Activated CD4-positive, alpha-beta T cell treated with anti-CD3 and anti-CD28 coated beads, Interleukin-2, amount 10 ng/mL, durations not matched to agents 7 days and 5 days (primary cell): ENCODE data around the gene GPT2. TPM values are rescaled to one million over a fixed set of nuclear protein-coding genes. Genes with fewer than 3 reads are reported as not detected.
"Not testable (repeated sequence)": the region's sequence is repeated elsewhere in the genome, so short reads cannot be mapped to it uniquely, and the experiment has no call there.

ENCODE experiments used
- CTCF ChIA-PET: fragments of 350-600 bp; sonication (Branson Sonifier 250); formaldehyde crosslinking; loops from one replicate; lab custom pipeline; 2021; ENCODE audit warnings: antibody characterized with exemption; lab: Charles Lee
- POLR2A ChIA-PET: fragments of 350-600 bp; sonication (Branson Sonifier 250); formaldehyde crosslinking; loops from one replicate; lab custom pipeline; 2021; ENCODE audit warnings: antibody characterized with exemption; lab: Charles Lee
- DNase-seq: peaks from one replicate; pipeline ENCODE4 v3.0.0-alpha.2; 2020
- H3K27ac Mint-ChIP-seq: one replicate; pipeline ENCODE4 v1.8.0; 2021; ENCODE audit warnings: mild to moderate bottlenecking, moderate library complexity, mixed read lengths
- H3K27me3 Mint-ChIP-seq: one replicate; pipeline ENCODE4 v1.8.0; 2021; ENCODE audit warnings: mixed read lengths
- H3K36me3 Mint-ChIP-seq: one replicate; pipeline ENCODE4 v1.8.0; 2021; ENCODE audit warnings: low read depth, mixed read lengths
- H3K4me1 Mint-ChIP-seq: one replicate; pipeline ENCODE4 v1.8.0; 2021; ENCODE audit warnings: mixed read lengths
- H3K4me3 Mint-ChIP-seq: one replicate; pipeline ENCODE4 v1.8.0; 2021; ENCODE audit warnings: mild to moderate bottlenecking, moderate library complexity, mixed read lengths
- H3K9me3 Mint-ChIP-seq: one replicate; pipeline ENCODE4 v1.8.0; 2021; ENCODE audit warnings: mixed read lengths
- total RNA-seq, 2 experiments: library from RNA; stranded (reverse); gene quantifications; one replicate each; pipeline ENCODE4 v1.2.3, GENCODE V29; 2021

Gene GPT2
- total RNA-seq, 2 experiments from 2014 or later, result 3.9 to 4.0 TPM

DNA sequence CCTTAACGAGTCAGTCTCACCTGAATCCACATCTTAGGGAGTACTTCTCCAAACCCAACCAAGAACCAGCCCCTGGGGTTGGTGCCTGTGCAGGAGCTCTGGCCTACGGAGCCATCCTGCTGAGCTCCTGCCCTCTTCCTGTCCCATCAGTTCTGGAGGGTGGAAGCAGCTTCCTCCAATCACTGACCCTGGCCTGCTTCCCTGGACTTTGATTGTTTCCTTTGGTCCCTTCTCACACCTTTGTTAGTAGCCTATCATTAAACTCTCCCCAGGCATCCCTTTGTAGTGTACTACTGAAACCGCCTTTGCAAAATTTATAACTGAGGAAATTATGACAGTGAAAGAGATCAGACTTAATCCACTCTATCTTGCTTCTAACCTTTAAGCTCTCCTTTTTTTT is 32.0 kb upstream of the GPT2 start:
- Mint-ChIP-seq H3K36me3 (no peaks in the 10 kb centered on the region), H3K4me3 (no peak overlapping the region), H3K4me1 (no peaks in the 10 kb centered on the region), H3K27ac (no peak overlapping the region), H3K9me3 (no peaks in the 10 kb centered on the region), H3K27me3 (no peaks in the 10 kb centered on the region)
- DNase-seq, result no peak
- POLR2A ChIA-PET, result no interaction called here
- CTCF ChIA-PET, result interaction anchor here (1.3 to 2.7 kb wide), 2 partner anchors 13 to 78 kb away, joined by 3 to 9 read pairs; no protein-coding TSS in a partner anchor

DNA sequence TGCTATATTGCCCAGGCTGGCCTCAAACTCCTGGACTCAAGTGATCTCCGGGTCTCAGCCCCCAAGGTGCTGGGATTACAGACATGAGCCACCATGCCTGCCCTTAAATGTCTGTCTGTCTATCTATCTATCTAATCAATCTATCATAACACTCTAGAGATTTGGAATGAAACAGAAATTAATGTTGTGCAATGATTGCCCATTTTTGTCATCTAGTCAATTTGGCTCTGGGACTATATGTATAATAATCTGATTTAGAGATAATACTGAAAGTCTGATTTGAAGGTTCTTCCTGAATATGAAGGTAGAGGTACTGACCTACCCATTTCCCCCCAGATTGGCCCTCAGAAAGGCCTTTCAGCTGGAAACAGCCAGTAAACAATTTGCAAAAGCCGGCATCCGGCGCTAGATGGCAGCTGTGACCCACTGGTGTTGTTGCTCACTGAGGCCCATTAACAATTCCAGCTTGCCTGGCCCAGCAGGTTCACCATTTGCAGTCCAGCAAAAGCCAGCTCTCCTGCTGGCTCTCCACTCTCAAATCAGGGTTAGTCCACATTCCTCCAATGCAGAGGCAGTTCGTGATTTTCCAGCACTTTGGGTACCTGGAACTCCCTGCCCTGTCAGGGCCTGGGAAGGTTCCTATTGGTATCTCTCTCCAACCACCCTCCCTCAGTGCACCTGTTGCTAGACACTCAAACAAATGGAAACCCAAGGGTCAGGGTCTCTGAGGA is 30.3 kb upstream of the GPT2 start:
- CTCF ChIA-PET, result interaction anchor here (0.6 to 2.7 kb wide), 22 partner anchors 9 to 177 kb away, joined by 3 to 14 read pairs (median 6); partner anchors contain the start of gene GPT2
- POLR2A ChIA-PET, result no interaction called here
- Mint-ChIP-seq H3K27ac (no peak overlapping the region), H3K36me3 (no peaks in the 10 kb centered on the region), H3K27me3 (no peaks in the 10 kb centered on the region), H3K4me3 (no peak overlapping the region), H3K4me1 (no peaks in the 10 kb centered on the region), H3K9me3 (no peaks in the 10 kb centered on the region)
- peak; percentile 74 for DNase-seq

- no peak for DNase-seq
- Mint-ChIP-seq H3K4me1 (peaks cover 2% of the 10 kb centered on the region), H3K27ac (no peak overlapping the region), H3K4me3 (no peak overlapping the region), H3K36me3 (no peaks in the 10 kb centered on the region), H3K27me3 (no peaks in the 10 kb centered on the region), H3K9me3 (no peaks in the 10 kb centered on the region)
- ChIA-PET CTCF (interaction anchor here (0.6 to 2.7 kb wide), 13 partner anchors 10 to 297 kb away, joined by 3 to 14 read pairs (median 6); no protein-coding TSS in a partner anchor), POLR2A (no interaction called here)
These were observed 29.3 kb upstream of the GPT2 start for GRCh38 chr16:46854846-46855245.

- CTCF ChIA-PET, result interaction anchor here (1.9 kb wide), 1 partner anchor 62 kb away, joined by 13 read pairs; no protein-coding TSS in a partner anchor
- H3K27ac Mint-ChIP-seq, result no peak overlapping the region
- no peaks in the 10 kb centered on the region for H3K9me3 Mint-ChIP-seq
These were observed 28.8 kb upstream of the GPT2 start for GRCh38 chr16:46855389-46855788.

GRCh38 chr16:46857368-46857945 is 26.7 kb upstream of the GPT2 start:
- ChIA-PET POLR2A (no interaction called here), CTCF (interaction anchor here (0.6 to 0.8 kb wide), 2 partner anchors 24 to 1643 kb away, joined by 3 read pairs; no protein-coding TSS in a partner anchor)
- Mint-ChIP-seq H3K36me3 (no peaks in the 10 kb centered on the region), H3K4me3 (no peak overlapping the region), H3K27me3 (no peaks in the 10 kb centered on the region), H3K27ac (no peak overlapping the region), H3K4me1 (peaks cover 13% of the 10 kb centered on the region), H3K9me3 (no peaks in the 10 kb centered on the region)
- peak; percentile 13 for DNase-seq

More at GRCh38 chr16:46855389-46855788, 28.8 kb upstream of the GPT2 start:
- Mint-ChIP-seq H3K4me1 (peaks cover 7% of the 10 kb centered on the region), H3K4me3 (no peak overlapping the region), H3K27me3 (no peaks in the 10 kb centered on the region), H3K36me3 (no peaks in the 10 kb centered on the region)
- POLR2A ChIA-PET, result no interaction called here
- DNase-seq, result no peak

GRCh38 chr16:46858151-46858550 is 26.0 kb upstream of the GPT2 start:
- peaks cover 4% of the 10 kb centered on the region for H3K36me3 Mint-ChIP-seq
- peaks cover 4% of the 10 kb centered on the region for H3K9me3 Mint-ChIP-seq
- H3K4me3 Mint-ChIP-seq, result no peak overlapping the region
- no peaks in the 10 kb centered on the region for H3K27me3 Mint-ChIP-seq
- ChIA-PET POLR2A (no interaction called here), CTCF (interaction anchor here (0.8 kb wide), 1 partner anchor 24 kb away, joined by 3 read pairs; no protein-coding TSS in a partner anchor)
- H3K4me1 Mint-ChIP-seq, result peaks cover 18% of the 10 kb centered on the region
- DNase-seq, result no peak
- H3K27ac Mint-ChIP-seq, result no peak overlapping the region

DNA sequence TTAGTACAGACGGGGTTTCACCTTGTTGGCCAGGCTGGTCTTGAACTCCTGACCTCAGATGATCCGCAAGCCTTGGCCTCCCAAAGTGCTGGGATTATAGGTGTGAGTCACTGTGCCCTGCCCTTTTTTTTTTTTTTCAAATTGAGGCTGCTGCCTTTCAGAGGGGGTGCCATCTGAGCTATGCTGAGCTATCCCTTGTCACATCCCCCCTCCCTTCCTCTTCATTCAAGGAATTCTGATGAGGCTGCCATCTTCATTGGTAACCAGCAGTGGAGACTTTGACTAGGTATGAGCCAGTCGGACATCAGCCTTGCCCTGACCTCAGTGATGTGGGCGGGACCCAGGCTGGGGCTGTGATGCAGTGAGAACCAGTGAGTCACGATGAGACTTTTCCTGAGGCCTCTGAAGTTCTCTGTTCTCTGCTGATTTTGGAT is 24.4 kb upstream of the GPT2 start:
- ChIA-PET CTCF (interaction anchor here (0.6 to 1.8 kb wide), 6 partner anchors 20 to 1297 kb away, joined by 3 to 6 read pairs (median 4); no protein-coding TSS in a partner anchor), POLR2A (no interaction called here)
- H3K4me3 Mint-ChIP-seq, result no peak overlapping the region
- H3K4me1 Mint-ChIP-seq, result peaks cover 29% of the 10 kb centered on the region
- H3K27ac Mint-ChIP-seq, result no peak overlapping the region
- H3K36me3 Mint-ChIP-seq, result peaks cover 8% of the 10 kb centered on the region
- H3K9me3 Mint-ChIP-seq, result peaks cover 6% of the 10 kb centered on the region
- DNase-seq, result no peak
- no peaks in the 10 kb centered on the region for H3K27me3 Mint-ChIP-seq

- Mint-ChIP-seq H3K27me3 (peaks cover 2% of the 10 kb centered on the region), H3K36me3 (peaks cover 11% of the 10 kb centered on the region), H3K4me1 (peaks cover 29% of the 10 kb centered on the region), H3K4me3 (no peak overlapping the region), H3K9me3 (peaks cover 8% of the 10 kb centered on the region), H3K27ac (peak overlapping the region; percentile 73)
- ChIA-PET POLR2A (no interaction called here), CTCF (interaction anchor here (2.8 kb wide), 1 partner anchor 9 kb away, joined by 10 read pairs; no protein-coding TSS in a partner anchor)
- DNase-seq, result no peak
These were observed 21.4 kb upstream of the GPT2 start for GRCh38 chr16:46862555-46863447.

DNA sequence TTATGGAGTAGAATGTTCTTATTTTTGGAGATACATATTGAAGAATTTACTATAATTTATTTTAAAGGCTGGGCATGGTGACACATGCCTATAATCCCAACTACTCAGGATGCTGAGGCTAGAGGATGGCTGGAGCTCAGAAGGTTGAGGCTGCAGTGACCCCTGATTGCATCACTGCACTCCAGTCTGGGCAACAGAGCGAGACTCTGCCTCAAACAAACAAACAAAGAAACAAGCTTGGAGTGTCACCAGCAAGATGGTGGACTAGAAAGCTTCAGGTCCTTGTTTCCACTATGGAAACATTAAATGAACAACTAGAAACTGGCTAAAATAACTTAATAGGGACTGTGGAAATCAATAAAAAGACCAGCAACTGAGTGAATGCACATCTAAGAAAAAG is 17.9 kb upstream of the GPT2 start:
- Mint-ChIP-seq H3K9me3 (peaks cover 12% of the 10 kb centered on the region), H3K36me3 (peaks cover 11% of the 10 kb centered on the region), H3K27ac (no peak overlapping the region), H3K27me3 (peaks cover 7% of the 10 kb centered on the region), H3K4me3 (no peak overlapping the region), H3K4me1 (peaks cover 21% of the 10 kb centered on the region)
- ChIA-PET CTCF (interaction anchor here (2.3 kb wide), 1 partner anchor 12 kb away, joined by 6 read pairs; no protein-coding TSS in a partner anchor), POLR2A (no interaction called here)
- DNase-seq, result no peak

DNA sequence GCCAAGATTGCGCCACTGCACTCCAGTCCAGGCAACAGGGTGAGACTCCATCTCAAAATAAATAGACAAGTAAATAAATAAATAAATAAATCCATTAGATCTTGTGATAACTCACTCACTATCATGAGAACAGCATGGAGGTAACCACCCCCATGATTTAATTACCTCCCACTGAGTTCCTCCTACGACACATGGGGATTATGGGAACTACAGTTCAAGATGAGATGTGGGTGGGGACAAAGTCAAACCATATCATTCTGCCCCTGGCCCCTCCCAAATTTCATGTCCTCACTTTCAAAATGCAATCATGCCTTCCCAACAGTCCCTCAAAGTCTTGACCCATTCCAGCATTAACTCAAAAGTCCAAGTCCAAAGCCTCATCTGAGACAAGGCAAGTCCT is 16.7 kb upstream of the GPT2 start:
- CTCF ChIA-PET, H3K4me3 Mint-ChIP-seq, DNase-seq, H3K27me3 Mint-ChIP-seq, H3K27ac Mint-ChIP-seq, POLR2A ChIA-PET: not testable (repeated sequence)
- Mint-ChIP-seq H3K9me3 (peaks cover 12% of the 10 kb centered on the region), H3K4me1 (peaks cover 17% of the 10 kb centered on the region), H3K36me3 (peaks cover 11% of the 10 kb centered on the region)

GRCh38 chr16:46868891-46869290 is 15.3 kb upstream of the GPT2 start:
- CTCF ChIA-PET, DNase-seq, H3K4me1 Mint-ChIP-seq, H3K4me3 Mint-ChIP-seq, H3K9me3 Mint-ChIP-seq, POLR2A ChIA-PET, H3K27me3 Mint-ChIP-seq, H3K36me3 Mint-ChIP-seq, H3K27ac Mint-ChIP-seq: not testable (repeated sequence)

DNA sequence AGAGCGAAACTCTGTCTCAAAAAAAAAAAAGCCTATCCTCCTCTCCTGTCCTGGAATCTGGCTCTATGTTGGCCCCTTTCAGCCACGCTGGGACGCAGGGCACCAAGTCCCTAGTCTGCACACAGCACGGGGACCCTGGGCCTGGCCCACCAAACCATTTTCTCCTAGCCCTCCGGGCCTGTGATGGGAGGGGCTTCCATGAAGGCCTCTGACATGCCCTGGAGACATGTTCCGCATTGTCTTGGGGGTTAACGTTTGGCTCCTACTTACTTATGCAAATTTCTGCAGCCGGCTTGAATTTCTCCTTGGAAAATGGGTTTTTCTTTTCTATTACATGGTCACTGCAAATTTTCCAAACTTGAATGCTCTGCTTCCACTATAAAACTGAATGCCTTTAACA is 12.6 kb upstream of the GPT2 start:
- Mint-ChIP-seq H3K4me1 (no peaks in the 10 kb centered on the region), H3K27me3 (peaks cover 7% of the 10 kb centered on the region), H3K36me3 (peaks cover 3% of the 10 kb centered on the region), H3K9me3 (peaks cover 7% of the 10 kb centered on the region), H3K4me3 (no peak overlapping the region), H3K27ac (no peak overlapping the region)
- no peak for DNase-seq
- CTCF ChIA-PET, result interaction anchor here (1.4 kb wide), 1 partner anchor 17 kb away, joined by 4 read pairs; no protein-coding TSS in a partner anchor
- POLR2A ChIA-PET, result no interaction called here
